Thymus (tissue), 11 donors: Measurements from ENCODE around the gene RSRC1. TPM values are rescaled to one million over a fixed set of nuclear protein-coding genes. Genes with fewer than 3 reads are reported as not detected.
"Not testable (repeated sequence)": the region's sequence is repeated elsewhere in the genome, so short reads cannot be mapped to it uniquely, and the experiment has no call there.

Source experiments
- DNase-seq, 9 donors: peaks; one replicate each; pipeline ENCODE4 v3.0.0-alpha.2; 2013; ENCODE audit warnings: low spot score in 9 of 9, low read depth in 6 of 9, missing footprints in 1 of 9
- H3K27ac ChIP-seq, 2 donors: one replicate each; pipeline ENCODE4 v1.5.1; 2013; ENCODE audit warnings: control low read depth in 1 of 2, low read depth in 1 of 2, low read length in 1 of 2, mild to moderate bottlenecking in 1 of 2, moderate library complexity in 1 of 2
- H3K27me3 ChIP-seq, 2 donors: one replicate each; pipeline ENCODE4 v1.5.1; 2013; ENCODE audit warnings: low read length in 1 of 2; ENCODE audit not compliant: control insufficient read depth in 2 of 2, insufficient read depth in 1 of 2
- H3K36me3 ChIP-seq, 2 donors: one replicate each; pipeline ENCODE4 v1.5.1; 2013; ENCODE audit warnings: low read length in 1 of 2, mild to moderate bottlenecking in 1 of 2, moderate library complexity in 1 of 2; ENCODE audit not compliant: control insufficient read depth in 2 of 2, insufficient read depth in 2 of 2
- H3K4me1 ChIP-seq, 2 donors: one replicate each; pipeline ENCODE4 v1.5.1; 2013; ENCODE audit warnings: low read length in 2 of 2; ENCODE audit not compliant: control insufficient read depth in 2 of 2, insufficient read depth in 2 of 2
- H3K4me3 ChIP-seq, 2 donors: one replicate each; pipeline ENCODE4 v1.5.1; 2013; ENCODE audit warnings: low read length in 2 of 2, control low read depth in 1 of 2, mild to moderate bottlenecking in 1 of 2
- H3K9me3 ChIP-seq, 2 donors: one replicate each; pipeline ENCODE4 v1.5.1; 2013; ENCODE audit warnings: low read length in 1 of 2, mild to moderate bottlenecking in 1 of 2; ENCODE audit not compliant: control insufficient read depth in 2 of 2, insufficient read depth in 1 of 2
- whole genome bisulfite sequencing: extraction: QIAGEN DNeasy Blood & Tissue Kit; methylation state at CpG from one replicate; pipeline ENCODE4 v1.1.7; 2013; 5-methylcytosine and 5-hydroxymethylcytosine counted together
- polyA plus RNA-seq: library from polyadenylated mRNA; stranded (reverse); fragments of 200-250 nt; gene quantifications from one replicate; pipeline ENCODE4 v1.2.3, GENCODE V29; 2013
- total RNA-seq: library from RNA; stranded (reverse); fragments of 120-200 nt; gene quantifications from one replicate; pipeline ENCODE4 v1.2.4, GENCODE V29; 2013
- donor health status: healthy.

RSRC1 gene
- total and polyA plus RNA-seq, 2 donors = 19.4 to 44.3 TPM

GRCh38 chr3:158522221-158523136, 412.6 kb downstream of the RSRC1 start:
- H3K4me3 ChIP-seq = no peak overlapping the region
- H3K36me3 ChIP-seq = no peaks in the 10 kb centered on the region
- WGBS = 96% methylated on average over 4 of the region's 4 CpGs
- H3K27me3 ChIP-seq = no peaks in the 10 kb centered on the region
- no peak overlapping the region for H3K27ac ChIP-seq
- no peaks in the 10 kb centered on the region for H3K4me1 ChIP-seq
- DNase-seq = no peak
- no peaks in the 10 kb centered on the region for H3K9me3 ChIP-seq

- Histone ChIP-seq H3K9me3 (no peaks in the 10 kb centered on the region), H3K36me3 (no peaks in the 10 kb centered on the region), H3K27me3 (no peaks in the 10 kb centered on the region), H3K27ac (no peak overlapping the region), H3K4me1 (no peaks in the 10 kb centered on the region), H3K4me3 (no peak overlapping the region)
- WGBS = 98% methylated on average over 7 of the region's 7 CpGs
- no peak for DNase-seq
Measured at GRCh38 chr3:158528076-158528674, 418.3 kb downstream of the RSRC1 start.

GRCh38 chr3:158531334-158531733, 421.4 kb downstream of the RSRC1 start:
- Histone ChIP-seq H3K36me3 (no peaks in the 10 kb centered on the region), H3K4me1 (no peaks in the 10 kb centered on the region), H3K27ac (no peak overlapping the region), H3K4me3 (no peak overlapping the region), H3K27me3 (no peaks in the 10 kb centered on the region), H3K9me3 (no peaks in the 10 kb centered on the region)
- WGBS = 94% methylated on average over 5 of the region's 5 CpGs
- DNase-seq = no peak

- Histone ChIP-seq H3K27ac (no peak overlapping the region), H3K36me3 (no peaks in the 10 kb centered on the region), H3K4me3 (no peak overlapping the region), H3K4me1 (no peaks in the 10 kb centered on the region), H3K27me3 (no peaks in the 10 kb centered on the region), H3K9me3 (no peaks in the 10 kb centered on the region)
- DNase-seq = peak in 1 of 9 donors; percentile 28
Measured at GRCh38 chr3:158532099-158532734, 422.3 kb downstream of the RSRC1 start.

- H3K27ac ChIP-seq = no peak overlapping the region
- no peak overlapping the region for H3K4me3 ChIP-seq
- H3K36me3 ChIP-seq = no peaks in the 10 kb centered on the region
- H3K9me3 ChIP-seq = no peaks in the 10 kb centered on the region
- no peaks in the 10 kb centered on the region for H3K4me1 ChIP-seq
- no peaks in the 10 kb centered on the region for H3K27me3 ChIP-seq
- DNase-seq = no peak
- WGBS = 96% methylated on average over 2 of the region's 2 CpGs
Measured at GRCh38 chr3:158535918-158536317, 426.0 kb downstream of the RSRC1 start.

GRCh38 chr3:158539414-158540014, 429.6 kb downstream of the RSRC1 start:
- Histone ChIP-seq H3K27ac (no peak overlapping the region), H3K27me3 (no peaks in the 10 kb centered on the region), H3K4me3 (no peak overlapping the region), H3K9me3 (no peaks in the 10 kb centered on the region), H3K4me1 (no peaks in the 10 kb centered on the region), H3K36me3 (no peaks in the 10 kb centered on the region)
- peak; percentile 2 to 63 (median 32) for DNase-seq
- 85% methylated on average over 3 of the region's 3 CpGs for WGBS

- Histone ChIP-seq H3K4me1 (no peaks in the 10 kb centered on the region), H3K36me3 (no peaks in the 10 kb centered on the region), H3K9me3 (no peaks in the 10 kb centered on the region), H3K27ac (no peak overlapping the region), H3K4me3 (no peak overlapping the region), H3K27me3 (no peaks in the 10 kb centered on the region)
- no peak for DNase-seq
- 97% methylated on average over 1 of the region's 1 CpG for WGBS
Measured at GRCh38 chr3:158540066-158540465, 430.2 kb downstream of the RSRC1 start.

GRCh38 chr3:158548691-158549090, 438.8 kb downstream of the RSRC1 start:
- H3K4me3 ChIP-seq = no peak overlapping the region
- H3K27me3 ChIP-seq = no peaks in the 10 kb centered on the region
- H3K36me3 ChIP-seq = no peaks in the 10 kb centered on the region
- WGBS = 95% methylated on average over 4 of the region's 4 CpGs
- H3K27ac ChIP-seq = no peak overlapping the region
- no peaks in the 10 kb centered on the region for H3K4me1 ChIP-seq
- no peaks in the 10 kb centered on the region for H3K9me3 ChIP-seq
- DNase-seq = no peak

- not testable (repeated sequence) for H3K4me1 ChIP-seq, H3K9me3 ChIP-seq, DNase-seq, H3K36me3 ChIP-seq, H3K27ac ChIP-seq, H3K27me3 ChIP-seq, H3K4me3 ChIP-seq
- WGBS = 98% methylated on average over 9 of the region's 9 CpGs
Measured at GRCh38 chr3:158549938-158550337, 440.0 kb downstream of the RSRC1 start.
